ENCODE results near the gene TCHP. TPM values are rescaled to one million over a fixed set of nuclear protein-coding genes. Genes with fewer than 3 reads are reported as not detected.

Gene TCHP
- total RNA-seq, 1 donor from 2014 or later: 4.2 TPM

GRCh38 chr12:109966546-109966945 lies 66.5 kb downstream of the TCHP start:
- peaks cover 30 to 72% of the 10 kb centered on the region in 2 donors for H3K36me3 ChIP-seq
- no peaks in the 10 kb centered on the region for H3K9me3 ChIP-seq
- H3K4me3 ChIP-seq: no peak overlapping the region
- H3K4me1 ChIP-seq: peaks cover 0 to 2% of the 10 kb centered on the region in 2 donors
- no peak for TF ChIP-seq CTCF (IDR thresholded peaks at IDR 0.05)
- intact Hi-C loops (cut with DNase I): no loop called here
- H3K27ac ChIP-seq: no peak overlapping the region
- DNase-seq (ENCODE audit: low spot score in 2 of 2): no peak
- no peaks in the 10 kb centered on the region for H3K27me3 ChIP-seq

- TF ChIP-seq CTCF (IDR thresholded peaks at IDR 0.05): no peak
- intact Hi-C loops (cut with DNase I): no loop called here
- Histone ChIP-seq H3K27me3 (no peaks in the 10 kb centered on the region), H3K4me3 (no peak overlapping the region), H3K4me1 (no peaks in the 10 kb centered on the region), H3K27ac (no peak overlapping the region), H3K9me3 (no peaks in the 10 kb centered on the region), H3K36me3 (peaks cover 31 to 65% of the 10 kb centered on the region in 2 donors)
- DNase-seq (ENCODE audit: low spot score in 2 of 2): no peak
These were observed 67.4 kb downstream of the TCHP start for GRCh38 chr12:109967383-109968031.

Other genes with a start within 250 kb of the TCHP start
- 3.3 TPM for gene FAM222A, start 186.4 kb upstream of the TCHP start, total RNA-seq
- not detected for gene TRPV4, start 66.9 kb upstream of the TCHP start, total RNA-seq
- gene GLTP, start 19.7 kb upstream of the TCHP start, total RNA-seq: 105 TPM
- 44.9 TPM for gene GIT2, start 96.1 kb downstream of the TCHP start, total RNA-seq
- 199 TPM for gene ANKRD13A, start 99.2 kb downstream of the TCHP start, total RNA-seq
- gene C12orf76, start 148.2 kb downstream of the TCHP start, total RNA-seq: 0.96 TPM
- 12.0 TPM for gene IFT81, start 224.1 kb downstream of the TCHP start, total RNA-seq

Data from ascending aorta (tissue), 2 donors.